ENCODE results near the gene MINDY4B. TPM values are rescaled to one million over a fixed set of nuclear protein-coding genes. Genes with fewer than 3 reads are reported as not detected.

The MINDY4B gene
- not detected in 2 replicates for polyA plus RNA-seq (2012; rRNA removed)
- polyA plus RNA-seq (2012; cell fraction: cytosol; rRNA removed): not detected in 2 replicates
- not detected in 2 replicates for polyA plus RNA-seq (2012; cell fraction: nucleus; rRNA removed)

DNA sequence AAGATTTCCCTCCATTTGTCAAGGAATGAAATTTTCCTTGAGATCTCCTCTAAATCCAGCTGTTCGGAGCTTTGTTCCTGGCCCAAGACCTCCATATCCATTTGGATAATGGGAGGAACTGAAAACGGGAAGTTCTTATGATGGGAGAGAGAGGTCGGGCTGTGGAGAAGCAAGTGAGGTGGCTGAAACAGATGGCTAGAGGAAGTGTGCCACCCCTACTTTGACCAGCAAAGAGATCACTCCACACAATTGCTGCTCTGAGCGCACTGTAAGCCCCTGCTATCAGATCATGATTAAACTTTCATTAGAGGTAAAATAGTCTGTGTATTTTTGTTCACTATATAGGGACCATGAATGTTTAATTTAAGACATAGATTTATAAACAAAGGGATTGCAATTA lies at the start of gene MINDY4B:
Gene MINDY4B (minus strand): TSS at position 101 of the 400 bp plus-strand sequence. CDS start 0 bp downstream, at position 101.
- Histone ChIP-seq H3K27ac (ENCODE audit: low read depth in 2 of 2, low read length in 1 of 2) (no peak within 1 kb of the TSS), H4K20me1 (ENCODE audit: insufficient read depth) (no peaks in the 10 kb centered on the region), H2AFZ (ENCODE audit: low read depth) (no peak within 1 kb of the TSS), H3K4me2 (no peak within 1 kb of the TSS), H3K36me3 (replicated peaks in 1 of 2; ENCODE audit: control insufficient read depth in 1 of 2, insufficient read depth in 2 of 2, low read length in 1 of 2) (no peaks in the 10 kb centered on the region), H3K4me1 (ENCODE audit: control insufficient read depth in 1 of 2, insufficient read depth in 2 of 2, low read depth in 1 of 2, low read length in 1 of 2) (no peaks in the 10 kb centered on the region), H3K4me3 (ENCODE audit: low read depth in 2 of 2, low read length in 1 of 2) (no peak within 1 kb of the TSS), H3F3A (replicated peaks; ENCODE audit: insufficient read depth) (no peaks in the 10 kb centered on the region), H3K9ac (no peak within 1 kb of the TSS), H3K79me2 (ENCODE audit: insufficient read depth) (no peaks in the 10 kb centered on the region), H3K9me3 (no peaks in the 10 kb centered on the region), H3K9me2 (no peaks in the 10 kb centered on the region), H3K27me3 (ENCODE audit: insufficient read depth) (peaks cover 51% of the 10 kb centered on the region)
- WGBS (ENCODE audit: low lambda C conversion rate): 5% methylated on average over 4 of the region's 4 CpGs
- CTCF ChIA-PET: interaction anchor here (1.0 to 1.1 kb wide), 2 partner anchors 14 to 25 kb away, joined by 3 read pairs; no protein-coding TSS in a partner anchor
- DNase-seq: no peak
- POLR2A ChIA-PET: no interaction called here
- TF ChIP-seq, protein P1, sequence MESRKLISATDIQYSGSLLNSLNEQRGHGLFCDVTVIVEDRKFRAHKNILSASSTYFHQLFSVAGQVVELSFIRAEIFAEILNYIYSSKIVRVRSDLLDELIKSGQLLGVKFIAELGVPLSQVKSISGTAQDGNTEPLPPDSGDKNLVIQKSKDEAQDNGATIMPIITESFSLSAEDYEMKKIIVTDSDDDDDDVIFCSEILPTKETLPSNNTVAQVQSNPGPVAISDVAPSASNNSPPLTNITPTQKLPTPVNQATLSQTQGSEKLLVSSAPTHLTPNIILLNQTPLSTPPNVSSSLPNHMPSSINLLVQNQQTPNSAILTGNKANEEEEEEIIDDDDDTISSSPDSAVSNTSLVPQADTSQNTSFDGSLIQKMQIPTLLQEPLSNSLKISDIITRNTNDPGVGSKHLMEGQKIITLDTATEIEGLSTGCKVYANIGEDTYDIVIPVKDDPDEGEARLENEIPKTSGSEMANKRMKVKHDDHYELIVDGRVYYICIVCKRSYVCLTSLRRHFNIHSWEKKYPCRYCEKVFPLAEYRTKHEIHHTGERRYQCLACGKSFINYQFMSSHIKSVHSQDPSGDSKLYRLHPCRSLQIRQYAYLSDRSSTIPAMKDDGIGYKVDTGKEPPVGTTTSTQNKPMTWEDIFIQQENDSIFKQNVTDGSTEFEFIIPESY (IDR thresholded peaks at IDR 0.05; ENCODE audit: borderline replicate concordance, low read depth): no peak
- TF ChIP-seq CHD2 (IDR thresholded peaks at IDR 0.05; ENCODE audit: low read length, partially characterized antibody) (no peak), EP300 (IDR thresholded peaks at IDR 0.05; ENCODE audit: borderline replicate concordance in 1 of 2, low read depth in 1 of 2, low read length in 1 of 2) (no peak), JUND (IDR thresholded peaks at IDR 0.05) (no peak), NFIC (IDR thresholded peaks at IDR 0.05; ENCODE audit: borderline replicate concordance) (no peak), SIN3A (IDR thresholded peaks at IDR 0.05; ENCODE audit: borderline replicate concordance, low read depth, low read length) (no peak)

DNA sequence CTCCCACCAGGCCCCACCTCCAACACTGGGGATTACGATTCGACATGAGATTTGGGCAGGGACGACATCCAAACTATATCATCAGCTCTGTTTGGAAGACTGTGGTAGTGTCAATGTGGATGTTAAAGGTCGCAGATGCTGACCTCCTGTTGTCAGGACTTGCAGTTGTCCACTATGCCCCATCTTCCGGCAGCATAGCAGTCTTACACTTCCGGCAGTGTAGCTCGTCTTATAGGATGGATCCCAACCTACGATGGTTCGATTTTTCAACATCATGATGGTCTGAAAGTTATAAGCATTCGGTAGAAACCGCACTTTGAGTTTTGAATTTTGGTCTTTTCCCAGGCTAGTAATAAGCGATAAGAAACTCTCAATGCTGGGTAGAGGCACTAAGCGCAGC lies 46.7 kb upstream of the MINDY4B start:
- no peaks in the 10 kb centered on the region for H3K4me1 ChIP-seq (ENCODE audit: control insufficient read depth in 1 of 2, insufficient read depth in 2 of 2, low read depth in 1 of 2, low read length in 1 of 2)
- WGBS (ENCODE audit: low lambda C conversion rate): 37% methylated on average over 13 of the region's 13 CpGs
- H2AFZ ChIP-seq (ENCODE audit: low read depth): no peak overlapping the region
- ChIA-PET POLR2A (no interaction called here), CTCF (no interaction called here)
- no peak for DNase-seq
- H3K36me3 ChIP-seq (replicated peaks in 1 of 2; ENCODE audit: control insufficient read depth in 1 of 2, insufficient read depth in 2 of 2, low read length in 1 of 2): no peaks in the 10 kb centered on the region
- no peak overlapping the region for H3K4me2 ChIP-seq
- no peaks in the 10 kb centered on the region for H3K9me2 ChIP-seq
- H3K4me3 ChIP-seq (ENCODE audit: low read depth in 2 of 2, low read length in 1 of 2): no peak overlapping the region
- H3K27ac ChIP-seq (ENCODE audit: low read depth in 2 of 2, low read length in 1 of 2): no peak overlapping the region
- H3K9me3 ChIP-seq: no peaks in the 10 kb centered on the region
- no peaks in the 10 kb centered on the region for H4K20me1 ChIP-seq (ENCODE audit: insufficient read depth)
- peaks cover 8% of the 10 kb centered on the region for H3K27me3 ChIP-seq (ENCODE audit: insufficient read depth)
- H3K79me2 ChIP-seq (ENCODE audit: insufficient read depth): no peaks in the 10 kb centered on the region
- TF ChIP-seq RXRA (IDR thresholded peaks at IDR 0.05; ENCODE audit: borderline replicate concordance, low read depth) (no peak), MEF2A (IDR thresholded peaks at IDR 0.05; ENCODE audit: borderline replicate concordance, low read depth) (no peak), GATA2 (CRISPR knock-in tag; IDR thresholded peaks at IDR 0.05) (no peak), RFX5 (IDR thresholded peaks at IDR 0.05; ENCODE audit: low read length) (no peak), SIN3A (IDR thresholded peaks at IDR 0.05; ENCODE audit: borderline replicate concordance, low read depth, low read length) (no peak), FOXJ3 (CRISPR knock-in tag; IDR thresholded peaks at IDR 0.05) (no peak), POLR2AphosphoS5 (IDR thresholded peaks at IDR 0.05; ENCODE audit: low read depth, low read length) (no peak), EZH2phosphoT487 (IDR thresholded peaks at IDR 0.05; ENCODE audit: borderline replicate concordance, low read depth) (no peak)
- TF ChIP-seq, protein P2, sequence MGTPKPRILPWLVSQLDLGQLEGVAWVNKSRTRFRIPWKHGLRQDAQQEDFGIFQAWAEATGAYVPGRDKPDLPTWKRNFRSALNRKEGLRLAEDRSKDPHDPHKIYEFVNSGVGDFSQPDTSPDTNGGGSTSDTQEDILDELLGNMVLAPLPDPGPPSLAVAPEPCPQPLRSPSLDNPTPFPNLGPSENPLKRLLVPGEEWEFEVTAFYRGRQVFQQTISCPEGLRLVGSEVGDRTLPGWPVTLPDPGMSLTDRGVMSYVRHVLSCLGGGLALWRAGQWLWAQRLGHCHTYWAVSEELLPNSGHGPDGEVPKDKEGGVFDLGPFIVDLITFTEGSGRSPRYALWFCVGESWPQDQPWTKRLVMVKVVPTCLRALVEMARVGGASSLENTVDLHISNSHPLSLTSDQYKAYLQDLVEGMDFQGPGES (IDR thresholded peaks at IDR 0.05; ENCODE audit: low read depth, low read length): no peak
- TF ChIP-seq, protein P3, sequence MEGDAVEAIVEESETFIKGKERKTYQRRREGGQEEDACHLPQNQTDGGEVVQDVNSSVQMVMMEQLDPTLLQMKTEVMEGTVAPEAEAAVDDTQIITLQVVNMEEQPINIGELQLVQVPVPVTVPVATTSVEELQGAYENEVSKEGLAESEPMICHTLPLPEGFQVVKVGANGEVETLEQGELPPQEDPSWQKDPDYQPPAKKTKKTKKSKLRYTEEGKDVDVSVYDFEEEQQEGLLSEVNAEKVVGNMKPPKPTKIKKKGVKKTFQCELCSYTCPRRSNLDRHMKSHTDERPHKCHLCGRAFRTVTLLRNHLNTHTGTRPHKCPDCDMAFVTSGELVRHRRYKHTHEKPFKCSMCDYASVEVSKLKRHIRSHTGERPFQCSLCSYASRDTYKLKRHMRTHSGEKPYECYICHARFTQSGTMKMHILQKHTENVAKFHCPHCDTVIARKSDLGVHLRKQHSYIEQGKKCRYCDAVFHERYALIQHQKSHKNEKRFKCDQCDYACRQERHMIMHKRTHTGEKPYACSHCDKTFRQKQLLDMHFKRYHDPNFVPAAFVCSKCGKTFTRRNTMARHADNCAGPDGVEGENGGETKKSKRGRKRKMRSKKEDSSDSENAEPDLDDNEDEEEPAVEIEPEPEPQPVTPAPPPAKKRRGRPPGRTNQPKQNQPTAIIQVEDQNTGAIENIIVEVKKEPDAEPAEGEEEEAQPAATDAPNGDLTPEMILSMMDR (IDR thresholded peaks at IDR 0.05): no peak
- TF ChIP-seq, protein P4, sequence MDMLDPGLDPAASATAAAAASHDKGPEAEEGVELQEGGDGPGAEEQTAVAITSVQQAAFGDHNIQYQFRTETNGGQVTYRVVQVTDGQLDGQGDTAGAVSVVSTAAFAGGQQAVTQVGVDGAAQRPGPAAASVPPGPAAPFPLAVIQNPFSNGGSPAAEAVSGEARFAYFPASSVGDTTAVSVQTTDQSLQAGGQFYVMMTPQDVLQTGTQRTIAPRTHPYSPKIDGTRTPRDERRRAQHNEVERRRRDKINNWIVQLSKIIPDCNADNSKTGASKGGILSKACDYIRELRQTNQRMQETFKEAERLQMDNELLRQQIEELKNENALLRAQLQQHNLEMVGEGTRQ (IDR thresholded peaks at IDR 0.05; ENCODE audit: borderline replicate concordance, low read depth, low read length): no peak
- TF ChIP-seq, protein P5, sequence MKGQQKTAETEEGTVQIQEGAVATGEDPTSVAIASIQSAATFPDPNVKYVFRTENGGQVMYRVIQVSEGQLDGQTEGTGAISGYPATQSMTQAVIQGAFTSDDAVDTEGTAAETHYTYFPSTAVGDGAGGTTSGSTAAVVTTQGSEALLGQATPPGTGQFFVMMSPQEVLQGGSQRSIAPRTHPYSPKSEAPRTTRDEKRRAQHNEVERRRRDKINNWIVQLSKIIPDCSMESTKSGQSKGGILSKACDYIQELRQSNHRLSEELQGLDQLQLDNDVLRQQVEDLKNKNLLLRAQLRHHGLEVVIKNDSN (IDR thresholded peaks at IDR 0.05; ENCODE audit: borderline replicate concordance, low read depth): no peak
- H3F3A ChIP-seq (replicated peaks; ENCODE audit: insufficient read depth): no peaks in the 10 kb centered on the region
- H3K9ac ChIP-seq: no peak overlapping the region

Data from SK-N-SH (cell line).